Measurements from ENCODE around the gene BRI3.

GRCh38 chr7:98300595-98301372, 19.3 kb downstream of the BRI3 start:
- TF ChIP-seq CTCF (IDR thresholded peaks at IDR 0.05; ENCODE audit: borderline replicate concordance, extremely low read depth, low read length, poor library complexity, severe bottlenecking) (no peak), EZH2 (IDR thresholded peaks at IDR 0.05; ENCODE audit: borderline replicate concordance, low read depth, low read length, severe bottlenecking) (no peak)
